ENCODE data around the gene RNF157.

- TF ChIP-seq CTCF (IDR thresholded peaks at IDR 0.05; ENCODE audit: poor library complexity) (no peak), EZH2phosphoT487 (IDR thresholded peaks at IDR 0.05; ENCODE audit: low read depth, severe bottlenecking, unreplicated experiment) (no peak)
Measured at GRCh38 chr17:76274112-76274956, 34.0 kb upstream of the RNF157 start.

All from hepatocyte (in vitro differentiated cells).